SK-N-SH (cell line): ENCODE data around the gene ADCY5. TPM values are rescaled to one million over a fixed set of nuclear protein-coding genes. Genes with fewer than 3 reads are reported as not detected.

Experiments used
- CTCF ChIA-PET: fragments of 300-600, 350-600 bp; formaldehyde crosslinking; extraction: SDS; loops from one replicate; lab custom pipeline; 2021; lab: Yijun Ruan, JAX
- POLR2A ChIA-PET: fragments of 350-600 bp; sonication (Branson Sonifier 250); formaldehyde crosslinking; extraction: SDS; loops from one replicate; lab custom pipeline; 2020; ENCODE audit warnings: antibody characterized with exemption, inconsistent platforms; lab: Yijun Ruan, JAX
- DNase-seq: peaks from one replicate; pipeline ENCODE4 v3.0.0; 2012
- H2AFZ ChIP-seq: fragments of 200-600 bp; sonication (generic); 2 replicates; pipeline ENCODE4 v1.8.1; 2016; ENCODE audit warnings: antibody characterized with exemption, mild to moderate bottlenecking, low read depth
- H3F3A ChIP-seq: fragments of 200-600 bp; sonication (generic); replicated peaks from 2 replicates; pipeline ENCODE3; 2016; ENCODE audit warnings: antibody characterized with exemption, mild to moderate bottlenecking; ENCODE audit not compliant: insufficient read depth
- H3K27ac ChIP-seq, 2 experiments: fragments of 200-500 bp in 1 of 2; fragments of 200-600 bp in 1 of 2; sonication (Bioruptor generic) in 1 of 2; sonication (generic), shearing (Covaris generic) in 1 of 2; 2 replicates each; pipeline versions ENCODE4 v1.5.1 to v1.6.1; 2014 to 2016; ENCODE audit warnings: low read depth in 2 of 2, inconsistent platforms in 1 of 2, low read length in 1 of 2, mild to moderate bottlenecking in 1 of 2, mixed read lengths in 1 of 2
- H3K27me3 ChIP-seq: fragments of 200-600 bp; sonication (generic), shearing (Covaris generic); 2 replicates; pipeline ENCODE4 v1.6.1; 2016; ENCODE audit warnings: mixed run types; ENCODE audit not compliant: insufficient read depth
- H3K36me3 ChIP-seq, 2 experiments: fragments of 200-500 bp in 1 of 2; fragments of 200-600 bp in 1 of 2; sonication (Bioruptor generic) in 1 of 2; sonication (generic) in 1 of 2; replicated peaks in 1 of 2; 2 replicates each; pipeline versions ENCODE3 to v1.5.1; 2014 to 2016; ENCODE audit warnings: low read length in 1 of 2, mild to moderate bottlenecking in 1 of 2; ENCODE audit not compliant: insufficient read depth in 2 of 2, control insufficient read depth in 1 of 2
- H3K4me1 ChIP-seq, 2 experiments: fragments of 200-500 bp in 1 of 2; fragments of 200-600 bp in 1 of 2; sonication (Bioruptor generic) in 1 of 2; sonication (generic), shearing (Covaris generic) in 1 of 2; 2 replicates each; pipeline versions ENCODE4 v1.5.1 to v1.6.1; 2014 to 2016; ENCODE audit warnings: low read depth in 1 of 2, low read length in 1 of 2, mixed run types in 1 of 2; ENCODE audit not compliant: insufficient read depth in 2 of 2, control insufficient read depth in 1 of 2
- H3K4me2 ChIP-seq: fragments of 200-600 bp; sonication (generic), shearing (Covaris generic); 2 replicates; pipeline ENCODE4 v1.6.1; 2017; ENCODE audit warnings: mixed run types
- H3K4me3 ChIP-seq, 2 experiments: fragments of 200-500 bp in 1 of 2; fragments of 200-600 bp in 1 of 2; sonication (Bioruptor generic) in 1 of 2; sonication (generic), shearing (Covaris generic) in 1 of 2; 2 replicates each; pipeline versions ENCODE4 v1.5.1 to v1.8.1; 2014 to 2016; ENCODE audit warnings: low read depth in 2 of 2, inconsistent platforms in 1 of 2, low read length in 1 of 2, mild to moderate bottlenecking in 1 of 2, mixed read lengths in 1 of 2, moderate library complexity in 1 of 2
- H3K79me2 ChIP-seq: fragments of 200-600 bp; sonication (generic); 2 replicates; pipeline ENCODE4 v1.8.1; 2017; ENCODE audit warnings: mild to moderate bottlenecking; ENCODE audit not compliant: insufficient read depth
- H3K9ac ChIP-seq: fragments of 200-600 bp; sonication (generic); 2 replicates; pipeline ENCODE4 v1.6.1; 2017; ENCODE audit warnings: mixed run types
- H3K9me2 ChIP-seq: fragments of 200-600 bp; sonication (generic); 2 replicates; pipeline ENCODE4 v1.6.1; 2017; ENCODE audit warnings: mixed run types
- H3K9me3 ChIP-seq: fragments of 200-600 bp; sonication (generic); 2 replicates; pipeline ENCODE4 v1.6.1; 2017; ENCODE audit warnings: mixed run types, mild to moderate bottlenecking, moderate library complexity
- H4K20me1 ChIP-seq: fragments of 200-600 bp; sonication (generic); 2 replicates; pipeline ENCODE4 v1.6.1; 2017; ENCODE audit warnings: mild to moderate bottlenecking, mixed run types; ENCODE audit not compliant: insufficient read depth
- CHD2 ChIP-seq: fragments of 150-350 bp; IDR thresholded peaks from 2 replicates; pipeline ENCODE4 v1.6.1; 2018; ENCODE audit warnings: low read length; ENCODE audit not compliant: partially characterized antibody
- ELF1 ChIP-seq: IDR thresholded peaks from 2 replicates; pipeline ENCODE4 v1.4.0; 2012
- EP300 ChIP-seq, 2 experiments: IDR thresholded peaks; 2 replicates each; pipeline versions ENCODE4 v1.4.0 to v1.6.1; 2012; ENCODE audit warnings: borderline replicate concordance in 1 of 2, low read depth in 1 of 2, low read length in 1 of 2
- FOSL2 ChIP-seq: IDR thresholded peaks from 2 replicates; pipeline ENCODE4 v1.4.0; 2012; ENCODE audit warnings: low read depth, mild to moderate bottlenecking, moderate library complexity, borderline replicate concordance
- FOXJ3 ChIP-seq: sonication (generic); formaldehyde crosslinking; IDR thresholded peaks from 2 replicates; pipeline ENCODE4 v1.5.1; 2020; ENCODE audit warnings: mild to moderate bottlenecking, missing genetic modification reagents
- GABPA ChIP-seq: IDR thresholded peaks from 2 replicates; pipeline ENCODE4 v1.4.0; 2012; ENCODE audit warnings: low read depth, mild to moderate bottlenecking
- MAX ChIP-seq: IDR thresholded peaks from 2 replicates; pipeline ENCODE4 v1.4.0; 2012; ENCODE audit warnings: low read depth
- MXI1 ChIP-seq: IDR thresholded peaks from 2 replicates; pipeline ENCODE4 v1.6.1; 2012; ENCODE audit warnings: mild to moderate bottlenecking, low read depth, low read length, improper control_type of control experiment
- NFIC ChIP-seq: IDR thresholded peaks from 2 replicates; pipeline ENCODE4 v1.4.0; 2012; ENCODE audit warnings: borderline replicate concordance
- NRF1 ChIP-seq: IDR thresholded peaks from 2 replicates; pipeline ENCODE4 v1.6.1; 2012; ENCODE audit warnings: low read depth, mild to moderate bottlenecking, low read length
- PBX3 ChIP-seq: IDR thresholded peaks from 2 replicates; pipeline ENCODE4; 2012
- RXRA ChIP-seq: IDR thresholded peaks from 2 replicates; pipeline ENCODE4 v1.4.0; 2012; ENCODE audit warnings: low read depth, mild to moderate bottlenecking, borderline replicate concordance
- SMC3 ChIP-seq: IDR thresholded peaks from 2 replicates; pipeline ENCODE4 v1.6.1; 2012; ENCODE audit warnings: low read depth, low read length, improper control_type of control experiment
- TAF1 ChIP-seq: IDR thresholded peaks from 2 replicates; pipeline ENCODE4 v1.6.1; 2012; ENCODE audit warnings: low read depth, mild to moderate bottlenecking, low read length, moderate library complexity, borderline replicate concordance
- TCF12 ChIP-seq: IDR thresholded peaks from 2 replicates; pipeline ENCODE4 v1.4.0; 2012
- USF2 ChIP-seq: fragments of 150-350 bp; IDR thresholded peaks from 2 replicates; pipeline ENCODE4 v1.6.1; 2017; ENCODE audit warnings: antibody characterized with exemption, low read length, low read depth, borderline replicate concordance
- WGBS: methylation state at CpG from one replicate; pipeline ENCODE4 v1.1.6; 2017; ENCODE audit warnings: low lambda C conversion rate; 5-methylcytosine and 5-hydroxymethylcytosine counted together
- polyA plus RNA-seq, 3 experiments: library from polyadenylated mRNA; depleted of rRNA; stranded (reverse); fragments of >200 nt; gene quantifications; 2 replicates each; pipeline ENCODE4 v1.2.3, GENCODE V29; 2012
- TF ChIP-seq, protein P1 (sequence below): IDR thresholded peaks from 2 replicates; pipeline ENCODE4 v1.4.0; 2012; ENCODE audit warnings: low read depth, borderline replicate concordance
- TF ChIP-seq, protein P2 (sequence below): IDR thresholded peaks from 2 replicates; pipeline ENCODE4 v1.6.1; 2012; ENCODE audit warnings: mild to moderate bottlenecking, low read depth, low read length, moderate library complexity

The ADCY5 gene
- polyA plus RNA-seq, 1 of the 3 experiments (the other 2 are of a cell fraction), result 0.21 TPM

DNA sequence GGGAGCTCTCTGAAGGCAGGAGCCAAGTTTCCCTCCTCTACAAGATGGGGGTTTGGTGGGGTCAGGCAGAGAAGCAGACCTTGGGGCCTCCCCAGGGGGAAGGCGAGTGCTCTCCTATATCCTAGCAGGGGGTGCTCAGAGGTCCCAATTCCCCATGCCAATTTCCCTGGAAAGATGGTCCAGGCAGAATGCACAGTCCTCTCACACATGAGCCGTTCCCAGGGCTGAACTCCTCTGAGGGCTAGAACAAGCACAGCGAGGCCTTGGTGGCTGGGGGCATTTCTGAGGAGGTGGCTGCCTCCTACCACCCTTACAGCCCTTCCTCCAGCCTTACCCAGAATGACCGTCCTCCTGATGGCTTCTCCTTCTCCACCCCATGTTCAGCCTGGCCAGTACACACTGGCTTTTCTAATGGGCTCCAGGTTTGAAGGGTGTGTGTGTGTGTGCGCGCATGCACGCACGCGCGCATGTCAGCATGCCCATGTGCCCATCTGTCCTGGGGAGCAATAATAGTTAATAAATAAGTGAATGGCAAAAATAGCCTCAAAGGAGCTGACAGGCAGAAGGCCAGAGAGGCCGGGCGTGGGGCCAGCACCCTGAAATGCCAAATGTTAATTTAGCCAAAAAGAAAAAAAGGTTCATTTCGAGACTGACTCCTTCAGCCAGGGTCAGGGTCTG, 24.4 kb downstream of the ADCY5 start:
- Histone ChIP-seq H3K4me1 (peaks cover 0 to 27% of the 10 kb centered on the region in 2 experiments; a peak in 1 of 4 replicates), H3K27ac (no peak overlapping the region), H4K20me1 (no peaks in the 10 kb centered on the region), H3K4me3 (no peak overlapping the region), H3K9ac (no peak overlapping the region), H3K4me2 (no peak overlapping the region), H3K9me2 (no peaks in the 10 kb centered on the region), H3K79me2 (no peaks in the 10 kb centered on the region), H3K27me3 (peaks cover 17% of the 10 kb centered on the region), H3K36me3 (no peaks in the 10 kb centered on the region), H3F3A (no peaks in the 10 kb centered on the region), H2AFZ (no peak overlapping the region), H3K9me3 (no peaks in the 10 kb centered on the region)
- ChIA-PET CTCF (interaction anchor here (1.8 kb wide), 1 partner anchor 23 kb away, joined by 5 read pairs; no protein-coding TSS in a partner anchor), POLR2A (no interaction called here)
- TF ChIP-seq EP300 (IDR thresholded peaks at IDR 0.05; ENCODE audit: borderline replicate concordance in 1 of 2, low read depth in 1 of 2, low read length in 1 of 2), result no peak
- TF ChIP-seq, protein P1, sequence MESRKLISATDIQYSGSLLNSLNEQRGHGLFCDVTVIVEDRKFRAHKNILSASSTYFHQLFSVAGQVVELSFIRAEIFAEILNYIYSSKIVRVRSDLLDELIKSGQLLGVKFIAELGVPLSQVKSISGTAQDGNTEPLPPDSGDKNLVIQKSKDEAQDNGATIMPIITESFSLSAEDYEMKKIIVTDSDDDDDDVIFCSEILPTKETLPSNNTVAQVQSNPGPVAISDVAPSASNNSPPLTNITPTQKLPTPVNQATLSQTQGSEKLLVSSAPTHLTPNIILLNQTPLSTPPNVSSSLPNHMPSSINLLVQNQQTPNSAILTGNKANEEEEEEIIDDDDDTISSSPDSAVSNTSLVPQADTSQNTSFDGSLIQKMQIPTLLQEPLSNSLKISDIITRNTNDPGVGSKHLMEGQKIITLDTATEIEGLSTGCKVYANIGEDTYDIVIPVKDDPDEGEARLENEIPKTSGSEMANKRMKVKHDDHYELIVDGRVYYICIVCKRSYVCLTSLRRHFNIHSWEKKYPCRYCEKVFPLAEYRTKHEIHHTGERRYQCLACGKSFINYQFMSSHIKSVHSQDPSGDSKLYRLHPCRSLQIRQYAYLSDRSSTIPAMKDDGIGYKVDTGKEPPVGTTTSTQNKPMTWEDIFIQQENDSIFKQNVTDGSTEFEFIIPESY, result no peak
- TF ChIP-seq RXRA, result no peak
- TF ChIP-seq SMC3, result no peak
- no peak for TF ChIP-seq NRF1
- no peak for TF ChIP-seq USF2
- TF ChIP-seq CHD2, result no peak
- no peak for TF ChIP-seq FOSL2
- TF ChIP-seq TAF1, result no peak
- TF ChIP-seq GABPA, result no peak
- no peak for TF ChIP-seq MXI1
- no peak for TF ChIP-seq MAX
- no peak for TF ChIP-seq PBX3
- TF ChIP-seq NFIC, result no peak
- no peak for TF ChIP-seq TCF12
- no peak for TF ChIP-seq FOXJ3
- no peak for TF ChIP-seq ELF1
- TF ChIP-seq, protein P2, sequence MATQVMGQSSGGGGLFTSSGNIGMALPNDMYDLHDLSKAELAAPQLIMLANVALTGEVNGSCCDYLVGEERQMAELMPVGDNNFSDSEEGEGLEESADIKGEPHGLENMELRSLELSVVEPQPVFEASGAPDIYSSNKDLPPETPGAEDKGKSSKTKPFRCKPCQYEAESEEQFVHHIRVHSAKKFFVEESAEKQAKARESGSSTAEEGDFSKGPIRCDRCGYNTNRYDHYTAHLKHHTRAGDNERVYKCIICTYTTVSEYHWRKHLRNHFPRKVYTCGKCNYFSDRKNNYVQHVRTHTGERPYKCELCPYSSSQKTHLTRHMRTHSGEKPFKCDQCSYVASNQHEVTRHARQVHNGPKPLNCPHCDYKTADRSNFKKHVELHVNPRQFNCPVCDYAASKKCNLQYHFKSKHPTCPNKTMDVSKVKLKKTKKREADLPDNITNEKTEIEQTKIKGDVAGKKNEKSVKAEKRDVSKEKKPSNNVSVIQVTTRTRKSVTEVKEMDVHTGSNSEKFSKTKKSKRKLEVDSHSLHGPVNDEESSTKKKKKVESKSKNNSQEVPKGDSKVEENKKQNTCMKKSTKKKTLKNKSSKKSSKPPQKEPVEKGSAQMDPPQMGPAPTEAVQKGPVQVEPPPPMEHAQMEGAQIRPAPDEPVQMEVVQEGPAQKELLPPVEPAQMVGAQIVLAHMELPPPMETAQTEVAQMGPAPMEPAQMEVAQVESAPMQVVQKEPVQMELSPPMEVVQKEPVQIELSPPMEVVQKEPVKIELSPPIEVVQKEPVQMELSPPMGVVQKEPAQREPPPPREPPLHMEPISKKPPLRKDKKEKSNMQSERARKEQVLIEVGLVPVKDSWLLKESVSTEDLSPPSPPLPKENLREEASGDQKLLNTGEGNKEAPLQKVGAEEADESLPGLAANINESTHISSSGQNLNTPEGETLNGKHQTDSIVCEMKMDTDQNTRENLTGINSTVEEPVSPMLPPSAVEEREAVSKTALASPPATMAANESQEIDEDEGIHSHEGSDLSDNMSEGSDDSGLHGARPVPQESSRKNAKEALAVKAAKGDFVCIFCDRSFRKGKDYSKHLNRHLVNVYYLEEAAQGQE, result no peak
- WGBS, result 80% methylated on average over 11 of the region's 13 CpGs
- DNase-seq, result no peak
